ENCODE data around the gene CDCP1. TPM values are rescaled to one million over a fixed set of nuclear protein-coding genes. Genes with fewer than 3 reads are reported as not detected.
A peak's percentile ranks its signal among the peaks of the same experiment; 100 is the strongest.
"Not testable (repeated sequence)": the region's sequence is repeated elsewhere in the genome, so short reads cannot be mapped to it uniquely, and the experiment has no call there.

The CDCP1 gene
- total RNA-seq, 1 donor from 2014 or later, result 0.57 TPM

DNA sequence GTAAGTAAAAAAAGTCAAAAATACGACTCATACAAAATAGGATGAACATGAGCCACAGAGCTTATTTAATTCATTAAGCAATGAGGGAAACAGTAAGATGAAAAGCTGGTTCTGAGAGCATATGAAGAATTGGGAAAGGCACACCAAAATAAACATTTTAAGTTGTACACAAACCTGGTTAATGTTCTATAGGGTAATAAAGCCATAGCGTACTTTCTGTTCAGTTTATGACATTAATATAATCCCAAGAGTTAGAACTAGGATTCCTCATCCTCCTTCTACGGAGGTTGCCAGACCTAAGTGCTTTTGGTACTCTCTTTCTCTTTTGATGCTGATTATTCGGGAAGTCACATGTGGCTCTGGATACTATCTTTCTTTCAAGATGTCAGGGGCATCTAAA, 78.7 kb downstream of the CDCP1 start:
- intact Hi-C loops (cut with DNase I), result no loop called here
- no peak for DNase-seq (ENCODE audit: low spot score)

- no peak for DNase-seq (ENCODE audit: low spot score)
- intact Hi-C loops (cut with DNase I), result no loop called here
Observed at GRCh38 chr3:45066109-45066801, 79.9 kb downstream of the CDCP1 start.

GRCh38 chr3:45065373-45065720, 80.8 kb downstream of the CDCP1 start:
- DNase-seq (ENCODE audit: low spot score), result no peak
- intact Hi-C loops (cut with DNase I), result no loop called here

DNA sequence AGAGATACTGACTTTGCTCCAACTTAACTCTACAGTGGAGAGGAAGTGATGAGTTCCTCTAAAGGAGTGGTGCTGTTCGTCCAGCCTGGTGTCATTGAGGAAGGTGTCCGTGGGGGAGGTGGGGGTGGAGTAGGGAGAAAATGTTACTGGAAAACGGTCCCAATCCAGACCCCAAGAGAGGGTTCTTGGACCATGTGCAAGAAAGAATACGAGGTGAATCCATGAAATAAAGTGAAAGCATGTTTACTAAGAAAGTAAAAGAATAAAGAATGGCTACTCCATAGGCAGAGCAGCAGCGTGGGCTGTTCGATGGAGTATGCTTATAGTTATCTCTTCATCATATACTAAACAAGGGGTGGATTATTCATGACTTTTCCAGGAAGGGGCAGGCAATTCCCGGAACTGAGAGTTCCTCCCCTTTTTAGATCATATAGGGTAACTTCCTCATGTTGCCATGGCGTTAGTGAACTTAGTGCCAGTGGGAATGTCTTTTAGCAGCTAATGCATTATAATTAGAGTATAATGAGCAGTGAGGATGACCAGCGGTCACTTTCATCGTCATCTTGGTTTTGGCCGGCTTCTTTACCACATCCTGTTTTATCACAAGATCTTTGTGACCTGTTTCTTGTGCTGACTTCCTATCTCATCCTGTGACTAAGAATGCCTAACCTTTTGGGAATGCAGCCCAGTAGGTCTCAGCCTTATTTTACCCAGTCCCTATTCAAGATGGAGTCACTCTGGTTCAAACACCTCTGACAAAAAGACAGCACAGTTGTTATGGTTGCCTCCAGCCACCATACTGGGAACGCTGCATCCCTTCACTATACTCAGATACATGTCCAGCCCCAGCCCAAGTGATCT, 81.4 kb downstream of the CDCP1 start:
- peak; percentile 79 for DNase-seq (ENCODE audit: low spot score)
- intact Hi-C loops (cut with DNase I), result no loop called here

- intact Hi-C loops (cut with DNase I), result no loop called here
- DNase-seq (ENCODE audit: low spot score), result no peak
Observed at GRCh38 chr3:45062697-45063070, 83.5 kb downstream of the CDCP1 start.

DNA sequence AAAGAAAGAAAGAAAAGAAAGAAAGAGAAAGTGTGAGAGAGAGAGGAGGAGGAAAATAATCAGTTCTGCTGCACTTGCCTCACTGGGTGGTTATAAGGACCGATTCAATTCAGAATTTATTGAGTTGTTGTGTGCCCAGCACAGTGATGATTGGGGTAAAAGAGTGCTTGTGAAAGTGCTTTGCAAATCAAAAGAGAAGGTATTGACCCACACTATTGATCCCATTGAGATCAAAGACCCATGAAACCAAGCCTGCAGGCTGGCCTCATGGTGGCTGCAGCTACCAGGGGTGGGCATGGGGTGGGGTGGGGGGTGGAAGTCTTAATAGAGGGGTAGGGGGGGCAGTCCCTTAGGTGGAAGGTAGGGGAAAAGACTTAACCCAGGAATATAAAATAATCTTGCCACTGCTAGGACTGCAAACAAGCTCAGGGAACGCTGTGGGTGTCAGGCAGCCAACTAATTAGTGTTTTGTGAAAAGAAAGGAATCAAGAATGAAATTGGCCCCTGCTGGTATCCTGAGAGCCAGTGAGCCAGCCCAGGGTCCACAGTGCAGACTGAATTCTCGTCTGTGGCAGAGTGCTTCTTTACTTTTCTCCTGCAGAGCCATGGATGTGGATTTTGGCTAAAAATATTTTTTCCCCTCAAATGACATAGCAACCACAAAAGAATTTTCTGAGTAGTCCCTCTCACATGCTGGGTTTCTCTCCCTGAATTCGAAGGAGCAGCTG, 85.8 kb downstream of the CDCP1 start:
- no peak for DNase-seq (ENCODE audit: low spot score)
- intact Hi-C loops (cut with DNase I), result no loop called here

GRCh38 chr3:45059132-45059531, 87.0 kb downstream of the CDCP1 start:
- intact Hi-C loops (cut with DNase I), result loop anchor here (5.0 kb wide), 2 partner anchors 53 to 153 kb away; no protein-coding TSS in a partner anchor

GRCh38 chr3:45057557-45057956, 88.6 kb downstream of the CDCP1 start:
- DNase-seq (ENCODE audit: low spot score), result no peak
- intact Hi-C loops (cut with DNase I), result loop anchor here (5.0 kb wide), 2 partner anchors 55 to 155 kb away; no protein-coding TSS in a partner anchor

More at GRCh38 chr3:45059132-45059531, 87.0 kb downstream of the CDCP1 start:
- DNase-seq (ENCODE audit: low spot score), result no peak

DNA sequence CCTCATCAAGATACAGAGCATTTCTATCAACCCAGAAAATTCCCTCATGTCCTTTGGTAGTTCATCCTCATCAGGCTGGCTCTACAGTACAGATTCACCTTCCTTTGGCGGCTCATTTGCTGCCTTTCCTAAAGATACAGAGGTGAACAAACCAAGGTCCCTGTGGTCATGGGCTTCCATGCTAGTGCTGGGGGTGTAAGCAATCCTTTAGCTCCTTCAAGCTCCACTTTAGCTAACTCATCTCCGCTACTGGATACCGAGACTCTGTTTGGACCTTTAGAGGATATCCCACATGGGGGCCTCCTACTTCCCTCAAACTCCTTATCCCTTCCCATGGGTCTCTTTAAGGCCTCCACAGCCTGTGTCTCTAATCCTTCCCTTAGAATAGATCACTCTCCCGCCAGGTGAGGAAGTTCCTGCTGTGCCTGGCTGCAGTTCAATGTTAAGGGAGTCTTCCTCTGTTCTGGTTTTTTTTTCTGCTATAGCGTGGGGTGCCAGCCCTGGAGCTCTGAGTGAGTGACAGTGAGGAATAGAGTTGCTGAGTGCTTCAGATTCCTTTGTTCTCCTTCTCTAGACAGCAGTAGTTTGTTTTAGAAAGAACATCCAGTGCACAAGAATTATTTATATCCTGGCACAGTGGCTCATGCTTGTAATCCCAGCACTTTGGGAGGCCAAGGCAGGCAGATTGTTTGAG, 89.4 kb downstream of the CDCP1 start:
- intact Hi-C loops (cut with DNase I), result loop anchor here (5.0 kb wide), 2 partner anchors 56 to 156 kb away; no protein-coding TSS in a partner anchor

DNA sequence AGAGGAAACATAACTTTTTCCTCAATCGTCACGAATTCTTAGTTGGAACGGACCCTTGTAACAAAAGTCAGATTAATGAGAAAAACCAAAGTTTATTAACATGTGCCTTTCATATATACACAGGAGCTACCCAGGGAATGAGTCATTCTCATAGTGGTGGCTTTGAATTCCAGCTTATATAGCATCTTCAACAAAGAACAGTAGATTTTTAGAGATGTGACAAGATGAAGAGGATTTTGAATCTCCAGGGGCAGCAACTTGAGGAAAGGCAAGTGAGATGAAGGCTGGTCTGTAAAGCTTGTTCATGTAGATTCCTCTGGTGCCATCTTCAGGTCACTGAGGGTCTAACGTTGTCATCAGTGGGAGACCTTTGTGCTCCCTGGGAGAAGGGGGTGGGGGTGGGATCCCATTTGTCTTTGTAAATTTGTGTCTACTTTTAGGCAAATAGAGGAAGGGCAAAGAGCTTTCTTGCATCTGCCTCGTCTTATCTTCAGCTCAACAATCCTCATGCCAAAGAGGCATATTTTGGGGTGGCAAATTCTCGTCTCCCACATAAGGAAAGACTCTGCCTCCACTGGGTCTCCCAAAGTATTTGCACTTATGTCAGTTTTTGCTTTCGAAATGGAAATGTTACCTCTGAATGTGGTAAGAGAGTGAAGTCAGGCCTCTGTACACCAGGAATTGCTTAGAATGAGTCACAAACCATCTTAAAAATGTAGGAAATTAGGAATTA, 90.6 kb downstream of the CDCP1 start:
- intact Hi-C loops (cut with DNase I), result loop anchor here (5.0 kb wide), 2 partner anchors 57 to 157 kb away; no protein-coding TSS in a partner anchor
- DNase-seq (ENCODE audit: low spot score), result no peak

More for the DNA sequence above, 89.4 kb downstream of the CDCP1 start:
- DNase-seq (ENCODE audit: low spot score), result no peak

DNA sequence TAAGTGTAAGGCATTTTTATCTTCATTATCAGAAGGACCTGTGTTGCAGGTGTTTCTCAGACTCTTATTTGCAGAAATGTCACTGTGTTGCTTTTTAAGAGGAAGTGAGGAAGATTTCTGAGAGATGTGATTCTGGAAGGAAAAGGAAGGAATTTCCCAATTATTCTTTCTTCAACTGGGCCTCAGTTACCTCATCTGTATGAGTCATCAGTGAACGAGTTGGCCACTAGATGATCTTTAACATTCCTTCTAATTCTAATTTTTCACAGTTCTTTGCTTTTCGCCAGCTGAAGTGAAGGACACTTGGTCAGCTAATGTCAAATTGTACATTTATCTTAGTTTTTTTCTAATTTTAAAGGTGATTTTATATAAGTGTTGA, 91.2 kb downstream of the CDCP1 start:
- intact Hi-C loops (cut with DNase I), result loop anchor here (5.0 kb wide), 2 partner anchors 57 to 157 kb away; no protein-coding TSS in a partner anchor
- DNase-seq (ENCODE audit: low spot score), result no peak

- DNase-seq (ENCODE audit: low spot score), result no peak
- intact Hi-C loops (cut with DNase I), result no loop called here
Observed at GRCh38 chr3:45054196-45054857, 91.9 kb downstream of the CDCP1 start.

GRCh38 chr3:45053805-45054195, 92.4 kb downstream of the CDCP1 start:
- DNase-seq (ENCODE audit: low spot score); intact Hi-C loops (cut with DNase I): not testable (repeated sequence)

DNA sequence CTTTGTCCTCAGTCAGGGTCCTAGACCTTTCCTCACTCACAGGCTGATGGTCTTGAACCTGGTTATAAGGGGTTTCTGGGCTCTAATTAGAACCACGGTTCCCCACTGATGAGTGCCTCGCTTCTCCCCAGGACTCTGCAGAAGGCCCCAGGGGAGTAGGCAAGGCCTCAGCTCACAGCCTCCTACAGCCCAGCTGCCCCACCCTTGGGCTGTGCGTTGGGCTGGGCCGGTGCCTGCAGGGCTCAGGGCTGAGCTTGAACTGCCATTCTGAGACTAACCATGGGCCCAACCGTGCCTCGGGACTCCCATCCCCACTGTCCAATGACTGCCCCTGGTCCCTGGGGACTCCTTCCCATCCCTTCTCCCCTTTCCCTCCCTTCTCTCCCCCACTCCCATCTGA, 94.5 kb downstream of the CDCP1 start:
- intact Hi-C loops (cut with DNase I), result no loop called here
- no peak for DNase-seq (ENCODE audit: low spot score)

- intact Hi-C loops (cut with DNase I), result no loop called here
- DNase-seq (ENCODE audit: low spot score), result no peak
Observed at GRCh38 chr3:45049807-45050206, 96.4 kb downstream of the CDCP1 start.

DNA sequence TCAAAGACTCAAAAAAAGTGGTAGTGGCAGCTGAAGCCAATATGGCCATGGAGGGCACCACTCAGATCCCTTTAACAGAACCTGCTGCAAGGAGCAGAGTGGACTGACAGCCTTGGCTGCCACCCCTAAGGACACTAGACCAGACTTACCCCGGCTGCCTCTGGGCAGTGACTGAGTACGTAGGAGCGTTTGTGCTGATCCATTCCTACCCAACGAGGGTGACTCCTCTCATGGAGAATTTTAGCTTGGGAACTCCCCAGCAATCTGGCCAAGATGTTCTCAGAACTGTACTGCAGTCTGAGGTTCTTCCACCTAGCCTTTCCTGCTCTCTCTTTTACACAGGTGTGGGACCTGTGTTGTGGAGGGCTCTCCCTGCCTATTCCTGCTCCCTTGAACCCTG, 97.9 kb downstream of the CDCP1 start:
- DNase-seq (ENCODE audit: low spot score), result no peak
- intact Hi-C loops (cut with DNase I), result no loop called here

- no peak for DNase-seq (ENCODE audit: low spot score)
- intact Hi-C loops (cut with DNase I), result no loop called here
Observed at GRCh38 chr3:45043728-45044299, 102.4 kb downstream of the CDCP1 start.

DNA sequence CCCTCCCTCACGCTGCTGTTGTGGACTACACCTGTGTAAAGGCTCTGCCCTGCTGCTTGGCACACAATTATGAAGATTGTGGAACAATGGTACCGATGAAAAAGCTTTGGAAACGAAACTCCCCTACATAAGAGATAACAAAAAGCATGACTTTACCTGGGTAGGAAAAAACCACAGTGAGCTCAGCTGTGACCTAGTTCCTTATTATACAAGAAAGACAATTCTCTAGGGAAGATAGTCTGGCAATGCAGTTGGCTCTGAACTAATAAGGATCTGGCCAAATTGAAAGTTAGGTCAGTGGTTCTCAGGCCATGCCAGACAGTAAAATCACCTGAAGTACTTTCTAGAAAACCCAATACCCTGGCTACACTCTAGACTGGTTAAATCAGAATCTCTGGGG, 104.0 kb downstream of the CDCP1 start:
- DNase-seq (ENCODE audit: low spot score), result no peak
- intact Hi-C loops (cut with DNase I), result no loop called here

All from cardiac septum (tissue), 1 donor.